ENCODE data around the gene STYXL1. TPM values are rescaled to one million over a fixed set of nuclear protein-coding genes. Genes with fewer than 3 reads are reported as not detected.
"Not testable (repeated sequence)": the region's sequence is repeated elsewhere in the genome, so short reads cannot be mapped to it uniquely, and the experiment has no call there.

The STYXL1 gene
- total RNA-seq, 1 experiment from 2014 or later = 21.3 TPM

GRCh38 chr7:76053461-76053860 lies 5.7 kb upstream of the STYXL1 start (continued):
- TF ChIP-seq ZNF232 (CRISPR knock-in tag; IDR thresholded peaks at IDR 0.05) = no peak
- no peak for TF ChIP-seq FOXK1 (CRISPR knock-in tag; IDR thresholded peaks at IDR 0.05)
- no peak for TF ChIP-seq CBFB (CRISPR knock-in tag; IDR thresholded peaks at IDR 0.05; ENCODE audit: low read depth)
- no peak for TF ChIP-seq NFATC4 (CRISPR knock-in tag; IDR thresholded peaks at IDR 0.05)
- TF ChIP-seq ZNF671 (CRISPR knock-in tag; IDR thresholded peaks at IDR 0.05) = no peak
- no peak for TF ChIP-seq E2F4 (CRISPR knock-in tag; IDR thresholded peaks at IDR 0.05; ENCODE audit: borderline replicate concordance, low read depth)
- no peak for TF ChIP-seq FOXP1 (CRISPR knock-in tag; IDR thresholded peaks at IDR 0.05; ENCODE audit: borderline replicate concordance)

- H3K9me3 Mint-ChIP-seq; DNase-seq (ENCODE audit: low spot score); ATAC-seq; H3K4me3 Mint-ChIP-seq; H3K27me3 Mint-ChIP-seq (ENCODE audit: low read depth): not testable (repeated sequence)
- POLR2A ChIA-PET = interaction anchor here (0.7 kb wide), 1 partner anchor 1323 kb away, joined by 3 read pairs; no protein-coding TSS in a partner anchor
- Mint-ChIP-seq H3K27ac (peak overlapping the region; percentile 57), H3K4me1 (peaks cover 33% of the 10 kb centered on the region), H3K36me3 (peaks cover 41% of the 10 kb centered on the region)
- CTCF ChIA-PET = interaction anchor here (0.6 kb wide), 1 partner anchor 187 kb away, joined by 3 read pairs; no protein-coding TSS in a partner anchor
These were observed 4.9 kb upstream of the STYXL1 start for GRCh38 chr7:76052681-76053080.

- peak overlapping the region; percentile 93; the same call in 1 of the 2 replicates for H3K27ac Mint-ChIP-seq
- peaks cover 33% of the 10 kb centered on the region for H3K4me1 Mint-ChIP-seq
- no peak overlapping the region for H3K4me3 Mint-ChIP-seq
- no peaks in the 10 kb centered on the region for H3K9me3 Mint-ChIP-seq
- TF ChIP-seq GABPB1 (CRISPR knock-in tag; IDR thresholded peaks at IDR 0.05) = no peak
- no peak for TF ChIP-seq ZNF532 (CRISPR knock-in tag; IDR thresholded peaks at IDR 0.05; ENCODE audit: borderline replicate concordance)
- no peak for TF ChIP-seq HMGA2 (CRISPR knock-in tag; IDR thresholded peaks at IDR 0.05)
- TF ChIP-seq ZNF219 (CRISPR knock-in tag; IDR thresholded peaks at IDR 0.05; ENCODE audit: borderline replicate concordance) = no peak
- no peak for TF ChIP-seq FOXK1 (CRISPR knock-in tag; IDR thresholded peaks at IDR 0.05)
- TF ChIP-seq ATF1 (CRISPR knock-in tag; IDR thresholded peaks at IDR 0.05) = no peak
- no peak for TF ChIP-seq MXD4 (CRISPR knock-in tag; IDR thresholded peaks at IDR 0.05; ENCODE audit: borderline replicate concordance)
- TF ChIP-seq ZNF232 (CRISPR knock-in tag; IDR thresholded peaks at IDR 0.05) = no peak
- TF ChIP-seq IRF2 (CRISPR knock-in tag; IDR thresholded peaks at IDR 0.05; ENCODE audit: borderline replicate concordance, low read depth) = no peak
- TF ChIP-seq EMX1 (CRISPR knock-in tag; IDR thresholded peaks at IDR 0.05) = no peak
- POLR2A ChIA-PET = interaction anchor here (0.7 kb wide), 1 partner anchor 183 kb away, joined by 8 read pairs; no protein-coding TSS in a partner anchor
- H3K27me3 Mint-ChIP-seq (ENCODE audit: low read depth) = no peaks in the 10 kb centered on the region
- DNase-seq (ENCODE audit: low spot score) (no peak), ATAC-seq (no peak)
- peaks cover 34% of the 10 kb centered on the region for H3K36me3 Mint-ChIP-seq
- CTCF ChIA-PET = interaction anchor here (0.7 to 0.9 kb wide), 2 partner anchors 22 to 90 kb away, joined by 3 read pairs; no protein-coding TSS in a partner anchor
These were observed 4.0 kb upstream of the STYXL1 start for GRCh38 chr7:76051840-76052239.

- ChIA-PET POLR2A (interaction anchor here (0.6 kb wide), 1 partner anchor 120 kb away, joined by 3 read pairs; no protein-coding TSS in a partner anchor), CTCF (no interaction called here)
- Mint-ChIP-seq H3K4me3 (peak overlapping the region; percentile 14), H3K9me3 (no peaks in the 10 kb centered on the region), H3K4me1 (peaks cover 33% of the 10 kb centered on the region), H3K27ac (peak overlapping the region; percentile 69), H3K36me3 (peaks cover 30% of the 10 kb centered on the region), H3K27me3 (ENCODE audit: low read depth) (no peaks in the 10 kb centered on the region)
- no peak for DNase-seq (ENCODE audit: low spot score)
- no peak for ATAC-seq
- TF ChIP-seq IRF1 (CRISPR knock-in tag; IDR thresholded peaks at IDR 0.05) (no peak), CREM (CRISPR knock-in tag; IDR thresholded peaks at IDR 0.05) (no peak), NR1H2 (CRISPR knock-in tag; IDR thresholded peaks at IDR 0.05) (no peak), PRDM15 (CRISPR knock-in tag; IDR thresholded peaks at IDR 0.05) (no peak), SOX15 (CRISPR knock-in tag; IDR thresholded peaks at IDR 0.05) (no peak), GRHL2 (CRISPR knock-in tag; IDR thresholded peaks at IDR 0.05; ENCODE audit: insufficient replicate concordance, severe bottlenecking) (no peak)
These were observed 2.7 kb upstream of the STYXL1 start for GRCh38 chr7:76050545-76050944.

Data from WTC11 (cell line).